Esophagus muscularis mucosa (tissue), 4 donors: ENCODE results near the gene LEFTY2.

ENCODE experiments used
- EP300 ChIP-seq: sonication (generic); formaldehyde crosslinking; IDR thresholded peaks from one replicate; pipeline ENCODE4 v1.6.1; 2017; ENCODE audit warnings: antibody characterized with exemption
- POLR2AphosphoS5 ChIP-seq, 2 donors: sonication (generic); formaldehyde crosslinking; IDR thresholded peaks; one replicate each; pipeline ENCODE4 v1.6.1; 2017; ENCODE audit warnings: antibody characterized with exemption in 2 of 2
- TF ChIP-seq, protein P1 (sequence below), 3 experiments: fragments of 200-600 bp in 2 of 3; fragments of 450-650 bp in 1 of 3; sonication (generic) in 2 of 3; IDR thresholded peaks; one replicate each; pipeline ENCODE4 v1.5.1; 2017 to 2019; ENCODE audit warnings: antibody characterized with exemption in 3 of 3, mild to moderate bottlenecking in 2 of 3, moderate library complexity in 1 of 3

DNA sequence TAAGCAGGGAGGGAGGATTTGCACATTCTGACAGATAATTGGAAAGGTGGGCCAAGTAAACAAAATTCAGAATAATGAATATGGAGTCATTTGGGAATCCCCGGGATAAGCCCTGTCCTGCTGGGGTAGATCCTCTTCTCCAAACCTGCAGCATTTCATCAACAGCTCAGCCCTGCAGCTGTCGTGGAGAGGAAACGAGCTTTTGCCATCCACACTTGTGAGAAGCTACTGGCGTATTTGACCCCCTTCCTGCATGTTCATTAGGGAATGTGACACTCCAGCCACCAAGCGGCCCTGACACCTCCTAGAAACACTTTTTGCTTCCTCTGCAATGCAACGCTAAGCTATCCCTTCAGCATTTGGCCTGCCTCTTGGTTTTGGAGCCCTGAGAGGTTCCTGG lies 8.0 kb upstream of the LEFTY2 start:
- TF ChIP-seq, protein P1, sequence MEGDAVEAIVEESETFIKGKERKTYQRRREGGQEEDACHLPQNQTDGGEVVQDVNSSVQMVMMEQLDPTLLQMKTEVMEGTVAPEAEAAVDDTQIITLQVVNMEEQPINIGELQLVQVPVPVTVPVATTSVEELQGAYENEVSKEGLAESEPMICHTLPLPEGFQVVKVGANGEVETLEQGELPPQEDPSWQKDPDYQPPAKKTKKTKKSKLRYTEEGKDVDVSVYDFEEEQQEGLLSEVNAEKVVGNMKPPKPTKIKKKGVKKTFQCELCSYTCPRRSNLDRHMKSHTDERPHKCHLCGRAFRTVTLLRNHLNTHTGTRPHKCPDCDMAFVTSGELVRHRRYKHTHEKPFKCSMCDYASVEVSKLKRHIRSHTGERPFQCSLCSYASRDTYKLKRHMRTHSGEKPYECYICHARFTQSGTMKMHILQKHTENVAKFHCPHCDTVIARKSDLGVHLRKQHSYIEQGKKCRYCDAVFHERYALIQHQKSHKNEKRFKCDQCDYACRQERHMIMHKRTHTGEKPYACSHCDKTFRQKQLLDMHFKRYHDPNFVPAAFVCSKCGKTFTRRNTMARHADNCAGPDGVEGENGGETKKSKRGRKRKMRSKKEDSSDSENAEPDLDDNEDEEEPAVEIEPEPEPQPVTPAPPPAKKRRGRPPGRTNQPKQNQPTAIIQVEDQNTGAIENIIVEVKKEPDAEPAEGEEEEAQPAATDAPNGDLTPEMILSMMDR (IDR thresholded peaks at IDR 0.05), result no peak
- TF ChIP-seq POLR2AphosphoS5 (IDR thresholded peaks at IDR 0.05) (no peak), EP300 (no peak)
